Endodermal cell (in vitro differentiated cells): ENCODE data around the gene MICU1. TPM values are rescaled to one million over a fixed set of nuclear protein-coding genes. Genes with fewer than 3 reads are reported as not detected.

Experiments
- DNase-seq: peaks from one replicate; pipeline ENCODE4 v3.0.0-alpha.2; 2017
- H3K27ac ChIP-seq: 2 replicates; pipeline ENCODE4 v1.5.1; 2013; ENCODE audit warnings: mild to moderate bottlenecking, low read depth, low read length, moderate library complexity
- H3K27me3 ChIP-seq: 2 replicates; pipeline ENCODE4 v1.6.1; 2013; ENCODE audit warnings: mild to moderate bottlenecking, low read length, moderate library complexity; ENCODE audit not compliant: insufficient read depth, control insufficient read depth, poor library complexity, severe bottlenecking
- H3K36me3 ChIP-seq: 2 replicates; pipeline ENCODE4 v1.7.0; 2013; ENCODE audit warnings: mild to moderate bottlenecking, low read length, moderate library complexity; ENCODE audit not compliant: control insufficient read depth, insufficient read depth
- H3K4me1 ChIP-seq: one replicate; pipeline ENCODE4 v1.7.0; 2013; ENCODE audit warnings: low read length; ENCODE audit not compliant: control insufficient read depth, insufficient read depth
- H3K4me3 ChIP-seq: 2 replicates; pipeline ENCODE4 v1.5.1; 2013; ENCODE audit warnings: mild to moderate bottlenecking, low read length, moderate library complexity
- H3K9ac ChIP-seq: 2 replicates; pipeline ENCODE4 v1.6.1; 2013; ENCODE audit warnings: mild to moderate bottlenecking, low read length, moderate library complexity; ENCODE audit not compliant: poor library complexity, severe bottlenecking; ENCODE audit errors: extremely low read depth
- H3K9me3 ChIP-seq: 2 replicates; pipeline ENCODE4 v1.6.1; 2013; ENCODE audit warnings: mild to moderate bottlenecking, low read length, moderate library complexity; ENCODE audit not compliant: control insufficient read depth
- H3K27ac Mint-ChIP-seq: 2 replicates; pipeline ENCODE4 v1.8.0; 2020; ENCODE audit warnings: mixed read lengths
- H3K27me3 Mint-ChIP-seq: 2 replicates; pipeline ENCODE4 v1.8.0; 2021; ENCODE audit warnings: mild to moderate bottlenecking, mixed read lengths; ENCODE audit not compliant: insufficient read depth
- H3K36me3 Mint-ChIP-seq: 2 replicates; pipeline ENCODE4 v1.8.0; 2020; ENCODE audit warnings: low read depth, mixed read lengths
- H3K4me1 Mint-ChIP-seq: 2 replicates; pipeline ENCODE4 v1.8.0; 2020; ENCODE audit warnings: mixed read lengths
- H3K4me3 Mint-ChIP-seq: 2 replicates; pipeline ENCODE4 v1.8.0; 2020; ENCODE audit warnings: mild to moderate bottlenecking, moderate library complexity, mixed read lengths
- H3K9me3 Mint-ChIP-seq: 2 replicates; pipeline ENCODE4 v1.8.0; 2020; ENCODE audit warnings: mild to moderate bottlenecking, mixed read lengths
- CTCF ChIP-seq: fragments of 200-600 bp; sonication (generic); conservative IDR thresholded peaks from 2 replicates; pipeline ENCODE4 v1.5.0; 2021; ENCODE audit warnings: antibody characterized with exemption, mild to moderate bottlenecking
- WGBS, 2 experiments: methylation state at CpG; one replicate each; pipeline versions ENCODE4 v1.1.5 to v1.1.7; 2013; ENCODE audit warnings: missing lambda C conversion rate in 2 of 2, mixed read lengths in 1 of 2; ENCODE audit not compliant: insufficient coverage in 1 of 2, insufficient read length in 1 of 2; 5-methylcytosine and 5-hydroxymethylcytosine counted together
- total RNA-seq, 2 donors: library from RNA; stranded (reverse); fragmentation: NEBNext Ultra II Directional in 1 of 2; extraction: Animal tissue kit (Norgen Biotek cat#: 25700) in 1 of 2; gene quantifications; 2 replicates in 1 of 2; 3 replicates in 1 of 2; pipeline ENCODE4 v1.2.1, GENCODE V29; 2021

The MICU1 gene
- total RNA-seq, 2 donors from 2014 or later: 41.9 to 54.9 TPM

GRCh38 chr10:72515455-72515854, 110.4 kb downstream of the MICU1 start:
- WGBS, 2 experiments: 100% methylated on average over 2 of the region's 2 CpGs; no CpG with 5 or more reads in 1 of the 2 experiments
- Histone ChIP-seq H3K4me3 (no peak overlapping the region), H3K27ac (no peak overlapping the region), H3K36me3 (no peaks in the 10 kb centered on the region), H3K9me3 (peaks cover 4% of the 10 kb centered on the region), H3K4me1 (no peaks in the 10 kb centered on the region), H3K9ac (no peak overlapping the region), H3K27me3 (no peaks in the 10 kb centered on the region)
- no peak for DNase-seq
- no peaks in the 10 kb centered on the region for H3K9me3 Mint-ChIP-seq
- no peaks in the 10 kb centered on the region for H3K4me1 Mint-ChIP-seq
- H3K4me3 Mint-ChIP-seq: no peak overlapping the region
- H3K36me3 Mint-ChIP-seq: no peaks in the 10 kb centered on the region
- H3K27me3 Mint-ChIP-seq: no peaks in the 10 kb centered on the region
- no peak overlapping the region for H3K27ac Mint-ChIP-seq
- no peak for TF ChIP-seq CTCF

- Mint-ChIP-seq H3K36me3 (no peaks in the 10 kb centered on the region), H3K4me3 (no peak overlapping the region), H3K9me3 (no peaks in the 10 kb centered on the region), H3K4me1 (no peaks in the 10 kb centered on the region), H3K27ac (no peak overlapping the region), H3K27me3 (no peaks in the 10 kb centered on the region)
- Histone ChIP-seq H3K27me3 (no peaks in the 10 kb centered on the region), H3K36me3 (no peaks in the 10 kb centered on the region), H3K27ac (no peak overlapping the region), H3K9ac (no peak overlapping the region), H3K4me3 (no peak overlapping the region), H3K9me3 (peaks cover 4% of the 10 kb centered on the region), H3K4me1 (no peaks in the 10 kb centered on the region)
- DNase-seq: no peak
- no peak for TF ChIP-seq CTCF
These were observed 112.0 kb downstream of the MICU1 start for GRCh38 chr10:72513910-72514309.

- peaks cover 4% of the 10 kb centered on the region for H3K36me3 Mint-ChIP-seq
- Histone ChIP-seq H3K9me3 (peaks cover 4% of the 10 kb centered on the region), H3K36me3 (no peaks in the 10 kb centered on the region), H3K4me1 (no peaks in the 10 kb centered on the region), H3K9ac (no peak overlapping the region), H3K4me3 (no peak overlapping the region), H3K27me3 (no peaks in the 10 kb centered on the region), H3K27ac (no peak overlapping the region)
- no peak for TF ChIP-seq CTCF
- H3K4me1 Mint-ChIP-seq: no peaks in the 10 kb centered on the region
- H3K4me3 Mint-ChIP-seq: no peak overlapping the region
- DNase-seq: no peak
- no peaks in the 10 kb centered on the region for H3K27me3 Mint-ChIP-seq
- H3K27ac Mint-ChIP-seq: no peak overlapping the region
- H3K9me3 Mint-ChIP-seq: no peaks in the 10 kb centered on the region
- 95 to 100% methylated on average over 4 to 5 of the region's 5 CpGs for WGBS, 2 experiments
These were observed 114.4 kb downstream of the MICU1 start for GRCh38 chr10:72511459-72511858.
